SU-DHL-6 (cell line): ENCODE data around the gene SPDEF.

Experiments used
- H2AFZ ChIP-seq: fragments of 200-600 bp; sonication (generic); 2 replicates; pipeline ENCODE4 v1.6.1; 2014; ENCODE audit warnings: low read depth, mild to moderate bottlenecking, moderate library complexity, mixed read lengths, antibody characterized with exemption, low read length; ENCODE audit not compliant: severe bottlenecking
- H3F3A ChIP-seq: fragments of 200-600 bp; shearing (Covaris generic); 2 replicates; pipeline ENCODE4 v1.6.0; 2016; ENCODE audit warnings: antibody characterized with exemption, mild to moderate bottlenecking; ENCODE audit not compliant: insufficient read depth
- H3K27ac ChIP-seq: fragments of 200-600 bp; sonication (generic); 2 replicates; pipeline ENCODE4 v1.5.1; 2016; ENCODE audit warnings: low read depth, mild to moderate bottlenecking, low read length, moderate library complexity, mixed read lengths
- H3K27me3 ChIP-seq: fragments of 200-600 bp; sonication (generic), shearing (Covaris generic); 2 replicates; pipeline ENCODE4 v1.6.0; 2014; ENCODE audit warnings: mild to moderate bottlenecking, low read length
- H3K36me3 ChIP-seq: fragments of 200-600 bp; sonication (generic); 2 replicates; pipeline ENCODE4 v1.6.1; 2014; ENCODE audit warnings: mild to moderate bottlenecking, low read length, mixed read lengths
- H3K4me2 ChIP-seq: fragments of 300-600, 200-600 bp; shearing (Covaris generic), sonication (generic); 2 replicates; pipeline ENCODE4 v1.6.0; 2014; ENCODE audit warnings: low read length, low read depth, mild to moderate bottlenecking; ENCODE audit not compliant: poor library complexity, severe bottlenecking
- H3K4me3 ChIP-seq: fragments of 200-600 bp; sonication (generic); 2 replicates; pipeline ENCODE4 v1.5.1; 2014; ENCODE audit warnings: antibody characterized with exemption, low read length, mild to moderate bottlenecking, mixed read lengths; ENCODE audit not compliant: insufficient read depth, poor library complexity, severe bottlenecking
- H3K79me2 ChIP-seq: fragments of 200-600 bp; sonication (generic); 2 replicates; pipeline ENCODE4 v1.6.1; 2014; ENCODE audit warnings: mild to moderate bottlenecking, low read length, moderate library complexity; ENCODE audit not compliant: insufficient read depth
- H3K9ac ChIP-seq: fragments of 200-600 bp; sonication (generic); 2 replicates; pipeline ENCODE4 v1.7.0; 2014; ENCODE audit warnings: mild to moderate bottlenecking, low read length
- H3K9me2 ChIP-seq: fragments of 200-600 bp; sonication (generic); replicated peaks from 2 replicates; pipeline ENCODE4 v1.6.1; 2014; ENCODE audit warnings: low read length; ENCODE audit not compliant: insufficient read depth
- H3K9me3 ChIP-seq: fragments of 200-600 bp; sonication (generic); 2 replicates; pipeline ENCODE4 v1.6.1; 2014; ENCODE audit warnings: low read length, mixed read lengths; ENCODE audit not compliant: insufficient read depth
- H4K20me1 ChIP-seq: fragments of 200-600 bp; sonication (generic); 2 replicates; pipeline ENCODE4 v1.6.1; 2014; ENCODE audit warnings: low read depth, mild to moderate bottlenecking, antibody characterized with exemption, low read length, moderate library complexity, mixed read lengths
- EZH2phosphoT487 ChIP-seq: fragments of 200-600 bp; sonication (generic), shearing (Covaris generic); conservative IDR thresholded peaks from 2 replicates; pipeline ENCODE4 v1.6.1; 2018; ENCODE audit warnings: mild to moderate bottlenecking, antibody characterized with exemption, low read length, moderate library complexity, mixed read lengths
- TF ChIP-seq, protein P1 (sequence below): fragments of 200-600 bp; sonication (generic); IDR thresholded peaks from one replicate; pipeline ENCODE4 v1.5.1; 2017; ENCODE audit warnings: antibody characterized with exemption, mild to moderate bottlenecking, low read length, moderate library complexity; ENCODE audit not compliant: insufficient read depth, poor library complexity, severe bottlenecking

SPDEF gene

DNA sequence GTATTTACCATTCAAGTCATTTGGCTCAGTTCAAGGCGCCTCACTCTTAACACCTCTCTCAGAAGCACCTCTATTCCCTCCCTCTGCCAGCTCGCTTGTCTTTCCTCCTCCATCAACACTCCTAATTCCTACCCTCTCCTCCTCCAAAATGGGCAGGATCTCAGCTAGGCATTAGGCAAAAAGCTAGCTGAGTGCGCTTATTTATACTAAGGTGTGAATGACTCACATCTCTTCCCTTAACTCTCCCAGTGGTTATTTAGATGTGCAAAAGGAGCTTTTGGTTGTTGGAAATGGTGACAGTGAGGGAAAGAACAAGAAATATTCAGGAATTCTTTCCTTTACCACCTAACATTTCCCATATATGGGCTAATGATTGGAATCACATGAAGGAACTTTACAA is 61.2 kb downstream of the SPDEF start:
- H3F3A ChIP-seq: no peaks in the 10 kb centered on the region
- no peak overlapping the region for H3K4me2 ChIP-seq
- no peaks in the 10 kb centered on the region for H3K9me3 ChIP-seq
- H4K20me1 ChIP-seq: no peaks in the 10 kb centered on the region
- no peak overlapping the region for H2AFZ ChIP-seq
- H3K4me3 ChIP-seq: no peak overlapping the region
- H3K27me3 ChIP-seq: no peaks in the 10 kb centered on the region
- TF ChIP-seq, protein P1, sequence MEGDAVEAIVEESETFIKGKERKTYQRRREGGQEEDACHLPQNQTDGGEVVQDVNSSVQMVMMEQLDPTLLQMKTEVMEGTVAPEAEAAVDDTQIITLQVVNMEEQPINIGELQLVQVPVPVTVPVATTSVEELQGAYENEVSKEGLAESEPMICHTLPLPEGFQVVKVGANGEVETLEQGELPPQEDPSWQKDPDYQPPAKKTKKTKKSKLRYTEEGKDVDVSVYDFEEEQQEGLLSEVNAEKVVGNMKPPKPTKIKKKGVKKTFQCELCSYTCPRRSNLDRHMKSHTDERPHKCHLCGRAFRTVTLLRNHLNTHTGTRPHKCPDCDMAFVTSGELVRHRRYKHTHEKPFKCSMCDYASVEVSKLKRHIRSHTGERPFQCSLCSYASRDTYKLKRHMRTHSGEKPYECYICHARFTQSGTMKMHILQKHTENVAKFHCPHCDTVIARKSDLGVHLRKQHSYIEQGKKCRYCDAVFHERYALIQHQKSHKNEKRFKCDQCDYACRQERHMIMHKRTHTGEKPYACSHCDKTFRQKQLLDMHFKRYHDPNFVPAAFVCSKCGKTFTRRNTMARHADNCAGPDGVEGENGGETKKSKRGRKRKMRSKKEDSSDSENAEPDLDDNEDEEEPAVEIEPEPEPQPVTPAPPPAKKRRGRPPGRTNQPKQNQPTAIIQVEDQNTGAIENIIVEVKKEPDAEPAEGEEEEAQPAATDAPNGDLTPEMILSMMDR: no peak
- no peak for TF ChIP-seq EZH2phosphoT487
- H3K9me2 ChIP-seq: no peaks in the 10 kb centered on the region
- no peaks in the 10 kb centered on the region for H3K79me2 ChIP-seq
- no peak overlapping the region for H3K27ac ChIP-seq
- H3K36me3 ChIP-seq: peaks cover 3% of the 10 kb centered on the region; the same call in 1 of the 2 replicates
- H3K9ac ChIP-seq: no peak overlapping the region

DNA sequence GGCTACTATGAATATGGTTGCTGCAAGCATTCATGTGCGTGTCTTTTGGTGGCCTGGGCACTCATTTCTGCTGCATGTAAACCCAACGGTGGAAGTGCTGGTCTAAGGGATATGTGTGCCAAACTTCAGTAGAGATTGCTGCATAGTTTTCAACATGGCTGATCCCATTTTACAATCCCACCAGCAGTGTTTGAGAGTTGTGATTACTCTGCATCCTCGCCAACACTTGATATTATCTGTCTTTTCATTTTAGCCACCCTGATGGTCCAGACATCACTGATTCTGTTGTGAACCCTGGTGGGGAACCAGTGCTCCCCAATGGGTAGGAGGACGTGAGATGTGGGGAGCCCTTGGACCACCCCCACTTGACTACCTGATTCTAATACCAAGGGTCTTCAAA is 62.8 kb downstream of the SPDEF start:
- H4K20me1 ChIP-seq: no peaks in the 10 kb centered on the region
- no peak overlapping the region for H3K4me3 ChIP-seq
- no peak overlapping the region for H3K9ac ChIP-seq
- H3K27me3 ChIP-seq: no peaks in the 10 kb centered on the region
- H3K9me3 ChIP-seq: no peaks in the 10 kb centered on the region
- TF ChIP-seq, protein P1: no peak
- H3F3A ChIP-seq: no peaks in the 10 kb centered on the region
- no peak overlapping the region for H3K27ac ChIP-seq
- no peak overlapping the region for H2AFZ ChIP-seq
- H3K79me2 ChIP-seq: no peaks in the 10 kb centered on the region
- no peak overlapping the region for H3K4me2 ChIP-seq
- no peaks in the 10 kb centered on the region for H3K36me3 ChIP-seq
- H3K9me2 ChIP-seq: no peaks in the 10 kb centered on the region

DNA sequence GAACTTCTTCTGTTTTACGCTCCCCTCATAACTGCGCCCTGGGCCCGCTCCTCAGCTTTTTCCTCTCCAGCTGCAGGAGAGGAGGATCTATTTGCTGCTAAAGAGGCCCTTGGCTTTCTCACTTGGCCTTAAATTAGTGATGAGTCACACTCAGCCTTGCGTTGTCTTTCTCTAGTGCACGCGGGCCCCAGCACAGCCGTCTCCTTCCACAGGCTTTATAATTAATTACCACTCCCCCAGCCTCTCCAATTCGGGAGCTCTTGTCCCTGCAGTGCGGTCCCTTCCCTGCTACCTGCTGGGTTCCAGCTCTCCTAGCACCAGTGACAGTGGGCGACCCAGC is 65.1 kb downstream of the SPDEF start:
- no peaks in the 10 kb centered on the region for H3K9me2 ChIP-seq
- H3K4me3 ChIP-seq: no peak overlapping the region
- no peak overlapping the region for H2AFZ ChIP-seq
- TF ChIP-seq, protein P1: no peak
- no peak for TF ChIP-seq EZH2phosphoT487
- H3K9ac ChIP-seq: no peak overlapping the region
- H3F3A ChIP-seq: no peaks in the 10 kb centered on the region
- H3K9me3 ChIP-seq: no peaks in the 10 kb centered on the region
- H3K27ac ChIP-seq: no peak overlapping the region
- H3K79me2 ChIP-seq: no peaks in the 10 kb centered on the region
- no peaks in the 10 kb centered on the region for H3K36me3 ChIP-seq
- no peak overlapping the region for H3K4me2 ChIP-seq
- no peaks in the 10 kb centered on the region for H4K20me1 ChIP-seq
- H3K27me3 ChIP-seq: no peaks in the 10 kb centered on the region
